Stomach (tissue), 9 donors: ENCODE data around the gene ENSA. TPM values are rescaled to one million over a fixed set of nuclear protein-coding genes. Genes with fewer than 3 reads are reported as not detected.
"Not testable (repeated sequence)": the region's sequence is repeated elsewhere in the genome, so short reads cannot be mapped to it uniquely, and the experiment has no call there.

ENCODE experiments used
- DNase-seq, 2 donors: peaks; one replicate each; pipeline versions ENCODE4 v3.0.0 to v3.0.0-alpha.2; 2013 to 2019
- H3K27ac ChIP-seq, 5 donors: fragments of 200-600 bp in 4 of 5; sonication (generic) in 4 of 5; one replicate each; pipeline ENCODE4 v1.5.1; 2013 to 2019; ENCODE audit warnings: mild to moderate bottlenecking in 1 of 5, moderate library complexity in 1 of 5
- H3K27me3 ChIP-seq, 3 donors: fragments of 200-600 bp; sonication (generic); one replicate each; pipeline ENCODE4 v1.5.1; 2017 to 2019; ENCODE audit warnings: mixed run types in 1 of 3
- H3K36me3 ChIP-seq, 4 donors: fragments of 200-600 bp; sonication (generic); 1 replicate in 3 of 4; 2 replicates in 1 of 4; pipeline ENCODE4 v1.5.1; 2016 to 2019
- H3K4me1 ChIP-seq, 4 donors: fragments of 200-600 bp; sonication (generic); one replicate each; pipeline ENCODE4 v1.5.1; 2016 to 2019
- H3K4me3 ChIP-seq, 4 donors: fragments of 200-600 bp; sonication (generic) in 3 of 4; one replicate each; pipeline ENCODE4 v1.5.1; 2016 to 2019; ENCODE audit warnings: mild to moderate bottlenecking in 1 of 4
- H3K9me3 ChIP-seq, 4 donors: fragments of 200-600 bp; sonication (generic); one replicate each; pipeline ENCODE4 v1.5.1; 2016 to 2019
- EP300 ChIP-seq: sonication (generic); formaldehyde crosslinking; IDR thresholded peaks from one replicate; pipeline ENCODE4 v1.6.1; 2017; ENCODE audit warnings: antibody characterized with exemption
- POLR2A ChIP-seq, 4 donors: fragments of 450-650 bp; IDR thresholded peaks; one replicate each; pipeline ENCODE4 v1.6.1; 2016; ENCODE audit warnings: antibody characterized with exemption in 4 of 4, control low read depth in 2 of 4, mild to moderate bottlenecking in 1 of 4, moderate library complexity in 1 of 4
- POLR2AphosphoS5 ChIP-seq, 3 donors: sonication (generic); formaldehyde crosslinking; IDR thresholded peaks; one replicate each; pipeline ENCODE4 v1.6.1; 2016; ENCODE audit warnings: antibody characterized with exemption in 3 of 3
- WGBS, 5 donors: extraction: QIAGEN DNeasy Blood & Tissue Kit in 3 of 5; methylation state at CpG; one replicate each; pipeline versions ENCODE4 v1.1.5 to v1.1.7; 2013 to 2018; 5-methylcytosine and 5-hydroxymethylcytosine counted together
- intact Hi-C: fragments of 100-400 bp; cut with DNase I; formaldehyde crosslinking; loops from one replicate; pipeline ENCODE4 v1.15.1; 2023; ENCODE audit warnings: low total_unique reads
- polyA plus RNA-seq, 3 donors: library from polyadenylated mRNA; stranded (reverse); fragments of 200-250 nt; gene quantifications; one replicate each; pipeline ENCODE4 v1.2.3, GENCODE V29; 2013
- total RNA-seq, 5 donors: library from RNA; depleted of rRNA; stranded (reverse); fragments of >200 nt; gene quantifications; one replicate each; pipeline versions ENCODE4 v1.1.0 to v1.2.3, GENCODE V29; 2014 to 2016
- TF ChIP-seq, protein P1 (sequence below), 7 experiments: fragments of 450-650 bp in 4 of 7; fragments of 200-600 bp in 3 of 7; sonication (generic) in 3 of 7; IDR thresholded peaks; one replicate each; pipeline ENCODE4 v1.5.1; 2016 to 2019; ENCODE audit warnings: antibody characterized with exemption in 7 of 7, control low read depth in 2 of 7, mild to moderate bottlenecking in 1 of 7
- donor health status: healthy with polysubstance abuse.
- donor health status: Bipolar disorder and iron deficiency.
- donor health status: healthy.

The ENSA gene
- total and polyA plus RNA-seq, 8 donors: 106 to 349 (median 142) TPM

DNA sequence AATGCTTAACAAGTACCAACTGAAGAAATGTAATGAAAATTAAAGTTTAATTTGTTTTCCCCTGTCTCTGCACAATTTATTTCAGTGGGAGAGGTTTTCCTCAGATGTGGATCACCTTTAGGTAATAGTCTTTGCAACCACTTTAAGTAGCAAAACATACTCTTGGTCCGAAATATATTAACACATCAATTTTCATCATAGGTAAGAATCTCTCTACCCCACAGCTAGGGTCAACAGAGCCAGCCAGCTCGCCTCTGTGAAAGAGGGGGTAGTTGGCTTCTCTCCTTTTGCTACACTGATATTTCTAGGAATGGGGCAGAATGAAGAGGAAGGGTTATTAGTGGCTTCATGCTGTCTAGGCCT lies 25.2 kb downstream of the ENSA start:
- Histone ChIP-seq H3K9me3 (no peaks in the 10 kb centered on the region), H3K27ac (peak overlapping the region; percentile 25 to 89 (median 77)), H3K36me3 (peaks cover 0 to 21% (median 18%) of the 10 kb centered on the region in 4 donors), H3K4me1 (peaks cover 8 to 17% (median 13%) of the 10 kb centered on the region in 4 donors), H3K27me3 (no peaks in the 10 kb centered on the region), H3K4me3 (no peak overlapping the region)
- intact Hi-C loops: no loop called here
- DNase-seq: no peak
- TF ChIP-seq POLR2AphosphoS5 (IDR thresholded peaks at IDR 0.05): no peak
- TF ChIP-seq EP300: no peak
- TF ChIP-seq POLR2A (IDR thresholded peaks at IDR 0.05): no peak
- TF ChIP-seq, protein P1, sequence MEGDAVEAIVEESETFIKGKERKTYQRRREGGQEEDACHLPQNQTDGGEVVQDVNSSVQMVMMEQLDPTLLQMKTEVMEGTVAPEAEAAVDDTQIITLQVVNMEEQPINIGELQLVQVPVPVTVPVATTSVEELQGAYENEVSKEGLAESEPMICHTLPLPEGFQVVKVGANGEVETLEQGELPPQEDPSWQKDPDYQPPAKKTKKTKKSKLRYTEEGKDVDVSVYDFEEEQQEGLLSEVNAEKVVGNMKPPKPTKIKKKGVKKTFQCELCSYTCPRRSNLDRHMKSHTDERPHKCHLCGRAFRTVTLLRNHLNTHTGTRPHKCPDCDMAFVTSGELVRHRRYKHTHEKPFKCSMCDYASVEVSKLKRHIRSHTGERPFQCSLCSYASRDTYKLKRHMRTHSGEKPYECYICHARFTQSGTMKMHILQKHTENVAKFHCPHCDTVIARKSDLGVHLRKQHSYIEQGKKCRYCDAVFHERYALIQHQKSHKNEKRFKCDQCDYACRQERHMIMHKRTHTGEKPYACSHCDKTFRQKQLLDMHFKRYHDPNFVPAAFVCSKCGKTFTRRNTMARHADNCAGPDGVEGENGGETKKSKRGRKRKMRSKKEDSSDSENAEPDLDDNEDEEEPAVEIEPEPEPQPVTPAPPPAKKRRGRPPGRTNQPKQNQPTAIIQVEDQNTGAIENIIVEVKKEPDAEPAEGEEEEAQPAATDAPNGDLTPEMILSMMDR (IDR thresholded peaks at IDR 0.05): no peak
- 96 to 100% (median 99%) methylated on average over 2 of the region's 2 CpGs for WGBS, 5 donors

DNA sequence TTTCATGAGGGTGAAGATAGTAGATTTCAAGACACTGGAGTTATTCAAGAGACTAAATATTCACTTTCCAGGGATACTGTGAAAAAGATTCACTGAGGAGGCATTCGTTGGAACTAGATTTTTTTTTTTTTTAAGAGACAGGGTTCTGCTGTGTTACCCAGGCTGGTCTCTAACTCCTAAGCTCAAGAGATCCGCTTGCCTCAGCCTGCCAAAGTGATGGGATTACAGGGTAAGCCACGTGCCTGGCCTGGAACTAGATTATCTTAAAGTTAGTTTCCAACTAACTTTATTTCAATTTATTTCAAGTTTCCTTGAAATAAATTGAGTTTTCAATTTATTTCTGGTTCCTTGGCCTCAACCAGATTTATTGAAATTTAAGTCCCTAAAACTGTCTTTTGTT lies 25.7 kb downstream of the ENSA start:
- no peaks in the 10 kb centered on the region for H3K27me3 ChIP-seq
- H3K27ac ChIP-seq: peak overlapping the region in 3 of 5 donors; percentile 72 to 89 (median 84)
- DNase-seq: no peak
- no peaks in the 10 kb centered on the region for H3K9me3 ChIP-seq
- H3K4me1 ChIP-seq: peaks cover 6 to 15% (median 12%) of the 10 kb centered on the region in 4 donors
- TF ChIP-seq POLR2A (IDR thresholded peaks at IDR 0.05): no peak
- TF ChIP-seq, protein P1 (IDR thresholded peaks at IDR 0.05): no peak
- TF ChIP-seq EP300: no peak
- no peak for TF ChIP-seq POLR2AphosphoS5 (IDR thresholded peaks at IDR 0.05)
- H3K36me3 ChIP-seq: peaks cover 0 to 19% (median 17%) of the 10 kb centered on the region in 4 donors
- no peak overlapping the region for H3K4me3 ChIP-seq
- WGBS, 5 donors: 73 to 86% (median 84%) methylated on average over 3 of the region's 3 CpGs
- intact Hi-C loops: no loop called here

DNA sequence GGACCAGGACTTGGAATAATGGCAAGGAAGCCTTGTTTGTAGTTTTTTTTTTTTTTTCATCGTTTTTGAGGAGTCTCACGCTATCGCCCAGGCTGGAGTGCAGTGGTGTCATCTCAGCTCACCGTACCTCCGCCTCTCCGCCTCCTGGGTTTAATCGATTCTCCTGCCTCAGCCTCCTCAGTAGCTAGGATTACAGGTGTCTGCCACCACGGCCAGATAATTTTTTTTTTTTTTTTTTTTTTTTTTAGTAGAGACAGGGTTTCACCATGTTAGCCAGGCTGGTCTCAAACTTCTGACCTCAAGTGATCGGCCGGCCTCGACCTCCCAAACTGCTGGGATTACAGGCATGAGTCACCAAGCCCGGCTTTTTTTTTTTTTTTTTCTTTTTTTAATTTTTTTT lies 27.0 kb downstream of the ENSA start:
- H3K27ac ChIP-seq, intact Hi-C loops, H3K9me3 ChIP-seq, DNase-seq, H3K27me3 ChIP-seq, H3K4me3 ChIP-seq: not testable (repeated sequence)
- peaks cover 0 to 19% (median 16%) of the 10 kb centered on the region in 4 donors for H3K36me3 ChIP-seq
- H3K4me1 ChIP-seq: peaks cover 6 to 15% (median 12%) of the 10 kb centered on the region in 4 donors
- whole genome bisulfite sequencing, 5 donors: 88 to 97% (median 96%) methylated on average over 12 of the region's 12 CpGs

DNA sequence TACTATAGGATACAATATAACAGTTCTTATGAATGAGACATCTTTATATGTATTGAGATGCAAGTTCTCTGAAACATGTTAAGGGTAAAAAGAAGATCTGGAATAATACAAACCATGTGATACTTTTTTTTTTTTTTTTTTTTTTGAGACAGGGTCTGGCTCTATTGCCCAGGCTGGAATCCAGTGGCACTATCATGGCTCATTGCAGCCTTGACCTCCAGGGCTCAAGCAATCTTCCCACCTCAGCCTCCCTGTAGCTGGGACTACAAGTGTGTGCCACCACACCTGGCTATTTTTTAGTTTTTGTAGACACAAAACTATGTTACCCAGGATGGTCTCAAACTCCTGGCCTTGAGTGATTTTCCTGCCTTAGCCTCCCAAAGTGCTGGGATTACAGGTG lies 27.9 kb downstream of the ENSA start:
- H3K27ac ChIP-seq: no peak overlapping the region
- no peak overlapping the region for H3K4me3 ChIP-seq
- no peaks in the 10 kb centered on the region for H3K27me3 ChIP-seq
- no peaks in the 10 kb centered on the region for H3K9me3 ChIP-seq
- DNase-seq: no peak
- intact Hi-C loops: no loop called here
- TF ChIP-seq POLR2A (IDR thresholded peaks at IDR 0.05) (no peak), EP300 (no peak)
- peaks cover 6 to 22% (median 12%) of the 10 kb centered on the region in 4 donors for H3K4me1 ChIP-seq
- peaks cover 0 to 19% (median 16%) of the 10 kb centered on the region in 4 donors for H3K36me3 ChIP-seq

DNA sequence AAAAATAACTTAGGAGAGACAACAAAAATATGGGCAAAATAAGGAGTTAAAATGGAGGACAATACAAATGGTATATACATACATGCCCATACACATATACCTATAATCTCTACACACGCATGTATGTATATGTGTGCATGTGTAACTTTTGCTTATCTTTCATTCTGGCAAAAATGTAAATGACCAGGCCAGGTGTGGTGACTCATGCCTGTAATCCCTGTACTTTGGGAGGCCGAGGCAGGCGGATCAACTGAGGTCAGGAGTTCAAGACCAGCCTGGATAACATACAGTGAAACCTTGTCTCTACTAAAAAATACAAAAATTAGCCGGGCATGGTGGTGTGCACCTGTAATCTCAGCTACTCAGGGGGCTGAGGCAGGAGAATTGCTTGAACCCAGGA lies 31.1 kb downstream of the ENSA start:
- H3K27ac ChIP-seq, DNase-seq, intact Hi-C loops, H3K4me1 ChIP-seq, H3K4me3 ChIP-seq, H3K9me3 ChIP-seq, H3K27me3 ChIP-seq: not testable (repeated sequence)
- peaks cover 0 to 19% (median 16%) of the 10 kb centered on the region in 4 donors for H3K36me3 ChIP-seq
- 72 to 89% (median 78%) methylated on average over 4 of the region's 4 CpGs for WGBS, 5 donors

DNA sequence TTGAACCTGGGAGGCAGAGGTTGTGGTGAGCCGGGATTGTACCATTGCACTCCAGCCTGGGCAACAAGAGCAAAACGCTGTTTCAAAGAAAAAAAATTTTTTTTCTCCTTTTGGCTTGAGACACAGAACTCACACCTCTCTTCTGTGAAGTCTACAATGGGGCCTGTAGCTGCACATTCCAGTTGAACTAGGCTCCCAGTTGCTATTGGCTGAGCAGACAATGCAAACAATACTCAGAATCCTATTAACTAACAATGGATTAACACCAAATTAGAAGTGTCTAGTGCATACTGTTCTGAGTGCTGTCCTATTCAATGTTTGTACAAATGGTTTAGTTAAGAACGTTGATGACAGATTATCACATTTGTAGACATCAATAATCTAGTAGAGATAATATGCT lies 32.4 kb downstream of the ENSA start:
- DNase-seq: no peak
- Histone ChIP-seq H3K36me3 (peaks cover 0 to 19% (median 16%) of the 10 kb centered on the region in 4 donors), H3K27me3 (no peaks in the 10 kb centered on the region), H3K27ac (no peak overlapping the region), H3K4me1 (peaks cover 0 to 9% (median 2%) of the 10 kb centered on the region in 4 donors), H3K9me3 (no peaks in the 10 kb centered on the region), H3K4me3 (no peak overlapping the region)
- intact Hi-C loops: no loop called here
- TF ChIP-seq POLR2AphosphoS5 (IDR thresholded peaks at IDR 0.05) (no peak), POLR2A (IDR thresholded peaks at IDR 0.05) (no peak), EP300 (no peak)
- TF ChIP-seq, protein P1 (IDR thresholded peaks at IDR 0.05): no peak
- 50 to 72% (median 64%) methylated on average over 3 of the region's 3 CpGs for WGBS, 5 donors
